K562 (cell line): ENCODE data around the gene TXNL1. TPM values are rescaled to one million over a fixed set of nuclear protein-coding genes. Genes with fewer than 3 reads are reported as not detected.

Experiments
- DEAF1 ChIP-seq: fragments of 450-650 bp; formaldehyde crosslinking; IDR thresholded peaks from 2 replicates; pipeline ENCODE4 v1.4.0; 2020; ENCODE audit warnings: mild to moderate bottlenecking, moderate library complexity
- DLX4 ChIP-seq: fragments of 250-450 bp; sonication (Bioruptor Pico); IDR thresholded peaks from 2 replicates; pipeline ENCODE4 v1.6.1; 2021; ENCODE audit warnings: mild to moderate bottlenecking
- ELF1 ChIP-seq: fragments of 200-800 bp; sonication (Bioruptor generic); IDR thresholded peaks from 2 replicates; pipeline ENCODE4 v1.6.1; 2016; ENCODE audit warnings: missing genetic modification characterization, missing compliant biosample characterization
- ELK1 ChIP-seq: sonication (generic); formaldehyde crosslinking; IDR thresholded peaks from 2 replicates; pipeline ENCODE4 v1.8.1; 2022; ENCODE audit warnings: missing genetic modification reagents
- GATA2 ChIP-seq: sonication (generic); formaldehyde crosslinking; IDR thresholded peaks from 2 replicates; pipeline ENCODE4 v1.4.0; 2020; ENCODE audit warnings: mild to moderate bottlenecking, missing genetic modification reagents
- GATAD2A ChIP-seq: fragments of 450-650 bp; IDR thresholded peaks from 2 replicates; pipeline ENCODE4 v1.6.1; 2017
- GTF3C2 ChIP-seq: IDR thresholded peaks from 3 replicates; pipeline ENCODE4 v1.6.1; 2011; ENCODE audit warnings: borderline replicate concordance, mild to moderate bottlenecking, moderate library complexity; ENCODE audit not compliant: insufficient read length; ENCODE audit errors: extremely low read depth
- KAT2B ChIP-seq: IDR thresholded peaks from one replicate; pipeline ENCODE4 v1.6.1; 2012; ENCODE audit warnings: low read depth, mild to moderate bottlenecking, control low read depth, inconsistent platforms, low read length, moderate library complexity
- L3MBTL2 ChIP-seq: fragments of 450-650 bp; IDR thresholded peaks from 2 replicates; pipeline ENCODE4 v1.6.1; 2016; ENCODE audit warnings: mild to moderate bottlenecking, moderate library complexity
- PHTF2 ChIP-seq: fragments of 250-450 bp; sonication (Bioruptor Pico); IDR thresholded peaks from 2 replicates; pipeline ENCODE4 v1.5.0; 2021; ENCODE audit warnings: mild to moderate bottlenecking
- POLR2AphosphoS2 ChIP-seq: IDR thresholded peaks from 2 replicates; pipeline ENCODE4 v1.6.1; 2012; ENCODE audit warnings: low read length, improper control_type of control experiment
- RBM25 ChIP-seq: fragments of 200-400 bp; formaldehyde crosslinking; IDR thresholded peaks from 2 replicates; pipeline ENCODE4 v1.6.1; 2018; ENCODE audit warnings: low read length, low read depth, moderate library complexity; ENCODE audit not compliant: severe bottlenecking
- SAFB ChIP-seq: fragments of 200-400 bp; formaldehyde crosslinking; IDR thresholded peaks from 2 replicates; pipeline ENCODE4 v1.6.1; 2017; ENCODE audit warnings: low read depth, low read length, borderline replicate concordance
- SIX5 ChIP-seq, 2 experiments: IDR thresholded peaks; 2 replicates each; pipeline ENCODE4 v1.6.1; 2011; ENCODE audit warnings: low read length in 2 of 2, borderline replicate concordance in 1 of 2, low read depth in 1 of 2, mild to moderate bottlenecking in 1 of 2, moderate library complexity in 1 of 2; ENCODE audit not compliant: insufficient read depth in 1 of 2
- SNRNP70 ChIP-seq: fragments of 200-400 bp; formaldehyde crosslinking; optimal IDR thresholded peaks from 2 replicates; pipeline ENCODE3; 2017; ENCODE audit warnings: low read depth, low read length
- SRSF7 ChIP-seq: fragments of 200-400 bp; formaldehyde crosslinking; optimal IDR thresholded peaks from 2 replicates; pipeline ENCODE3; 2017; ENCODE audit warnings: mild to moderate bottlenecking, low read depth, low read length
- TFE3 ChIP-seq: fragments of 450-650 bp; formaldehyde crosslinking; IDR thresholded peaks from 2 replicates; pipeline ENCODE4 v1.4.0; 2020; ENCODE audit warnings: mild to moderate bottlenecking, mixed read lengths
- ZBTB17 ChIP-seq: fragments of 450-650 bp; formaldehyde crosslinking; IDR thresholded peaks from 2 replicates; pipeline ENCODE4 v1.4.0; 2020; ENCODE audit warnings: mild to moderate bottlenecking
- polyA plus RNA-seq, 8 experiments: library from polyadenylated mRNA; depleted of rRNA in 4 of 8; stranded (reverse) in 5 of 8; unstranded in 3 of 8; fragments of >200 nt; fragmentation: Nextera tagmentation in 2 of 8; fragmentation: Illumina TruSeq in 1 of 8; extraction: Ambion mirVana in 2 of 8; extraction: Trizol in 1 of 8; gene quantifications; 2 replicates each; pipeline versions ENCODE4 v1.2.1 to v1.2.3, GENCODE V29; 2011 to 2014; ENCODE audit warnings: inconsistent platforms in 1 of 8, missing spikeins in 1 of 8
- total RNA-seq, 7 experiments: library from RNA; depleted of rRNA in 6 of 7; stranded (reverse); fragments of >200 nt in 6 of 7; fragmentation: Illumina TruSeq in 2 of 7; extraction: Trizol in 2 of 7; gene quantifications; 2 replicates each; pipeline versions ENCODE4 v1.2.1 to v1.2.3, GENCODE V29; 2011 to 2021; ENCODE audit warnings: low replicate concordance in 1 of 7

TXNL1 gene
- total and polyA plus RNA-seq, 9 of the 15 experiments (the other 6 are each of a cell fraction or from before 2014, with no cell fraction given), result 45.4 to 103 (median 65.7) TPM

GRCh38 chr18:56650944-56651770, 12.8 kb upstream of the TXNL1 start, which contains the start of gene WDR7 (continued):
- TF ChIP-seq GTF3C2, result no peak
- TF ChIP-seq SNRNP70, result no peak
- TF ChIP-seq GATAD2A, result no peak
- peak; percentile 41; the same call in 1 of the 2 replicates for TF ChIP-seq GATA2 (CRISPR knock-in tag)
- no peak for TF ChIP-seq RBM25
- no peak for TF ChIP-seq ZBTB17 (CRISPR knock-in tag)
- TF ChIP-seq ELK1 (CRISPR knock-in tag), result no peak
- TF ChIP-seq POLR2AphosphoS2, result no peak
- no peak for TF ChIP-seq DEAF1
- no peak for TF ChIP-seq PHTF2
- no peak for TF ChIP-seq TFE3 (CRISPR knock-in tag)
- peak; percentile 21 to 28; a peak in 1 of 4 replicates for TF ChIP-seq SIX5 (IDR thresholded peaks at IDR 0.05; ENCODE audit: borderline replicate concordance in 1 of 2, insufficient read depth in 1 of 2, low read depth in 1 of 2, low read length in 2 of 2)
- TF ChIP-seq SAFB, result no peak
- no peak for TF ChIP-seq KAT2B
- TF ChIP-seq ELF1 (tag), result 0 out of 2 replicates have a peak, but pooled peaks have one; percentile 33
- 0 out of 2 replicates have a peak, but pooled peaks have one; percentile 19 for TF ChIP-seq L3MBTL2
- TF ChIP-seq SRSF7, result no peak
- TF ChIP-seq DLX4, result no peak
